Heart right ventricle (tissue), 16 donors: Measurements from ENCODE around the gene LIPG. TPM values are rescaled to one million over a fixed set of nuclear protein-coding genes. Genes with fewer than 3 reads are reported as not detected.

Source experiments
- ATAC-seq, 8 donors: fragments of 200-7000 bp; cut with Tn5 transposase; one replicate each; pipeline ENCODE4 v1.9.1; 2020; ENCODE audit warnings: mild to moderate bottlenecking in 8 of 8, moderate library complexity in 8 of 8, moderate number of reproducible peaks in 1 of 8
- DNase-seq, 2 donors: peaks; one replicate each; pipeline ENCODE4 v3.0.0-alpha.2; 2020
- H3K27ac ChIP-seq, 10 donors: fragments of 200-600 bp; sonication (generic) in 2 of 10; one replicate each; pipeline versions ENCODE4 v1.5.0 to v1.8.0; 2020 to 2022; ENCODE audit warnings: mild to moderate bottlenecking in 3 of 10
- H3K27me3 ChIP-seq, 7 donors: fragments of 200-600 bp; one replicate each; pipeline ENCODE4 v1.8.0; 2021 to 2022; ENCODE audit warnings: mild to moderate bottlenecking in 2 of 7
- H3K36me3 ChIP-seq, 9 donors: fragments of 200-600 bp; sonication (generic) in 1 of 9; one replicate each; pipeline versions ENCODE4 v1.5.0 to v1.8.0; 2020 to 2022; ENCODE audit warnings: mild to moderate bottlenecking in 2 of 9
- H3K4me1 ChIP-seq, 9 donors: fragments of 200-600 bp; sonication (generic) in 1 of 9; one replicate each; pipeline versions ENCODE4 v1.5.0 to v1.8.0; 2020 to 2022; ENCODE audit warnings: mild to moderate bottlenecking in 4 of 9
- H3K4me3 ChIP-seq, 10 donors: fragments of 200-600 bp; sonication (generic) in 2 of 10; one replicate each; pipeline versions ENCODE4 v1.5.0 to v1.8.0; 2020 to 2022; ENCODE audit warnings: mild to moderate bottlenecking in 7 of 10, moderate library complexity in 2 of 10
- H3K9me3 ChIP-seq, 11 donors: fragments of 200-600 bp in 10 of 11; sonication (generic) in 2 of 11; one replicate each; pipeline versions ENCODE4 v1.5.0 to v1.8.0; 2013 to 2022; ENCODE audit warnings: mild to moderate bottlenecking in 2 of 11, control low read depth in 1 of 11, moderate library complexity in 1 of 11
- WGBS, 2 donors: extraction: QIAGEN DNeasy Blood & Tissue Kit; methylation state at CpG; one replicate each; pipeline ENCODE4 v1.1.7; 2013; ENCODE audit warnings: inconsistent platforms in 1 of 2; 5-methylcytosine and 5-hydroxymethylcytosine counted together
- intact Hi-C, 10 donors: fragments of 100-400 bp; cut with DNase I; formaldehyde crosslinking; loops; one replicate each; pipeline versions ENCODE4 v1.11.1 to v1.14.2; 2022
- polyA plus RNA-seq, 2 donors: library from polyadenylated mRNA; stranded (reverse); fragments of 200-250 nt; gene quantifications; one replicate each; pipeline ENCODE4 v1.2.3, GENCODE V29; 2013
- total RNA-seq, 10 donors: library from RNA; stranded (reverse); fragmentation: NEBNext Ultra II Directional in 3 of 10; extraction: Animal tissue kit (Norgen Biotek cat#: 25700) in 3 of 10; gene quantifications; one replicate each; pipeline versions ENCODE4 v1.2.1 to v1.2.4, GENCODE V29; 2021 to 2023
- TF ChIP-seq, protein P1 (sequence below), 9 donors: fragments of 200-600 bp; sonication (generic) in 2 of 9; IDR thresholded peaks; one replicate each; pipeline versions ENCODE4 v1.5.0 to v1.8.0; 2021 to 2022; ENCODE audit warnings: antibody characterized with exemption in 9 of 9, mild to moderate bottlenecking in 5 of 9, moderate library complexity in 1 of 9
- donor health status: Arrhythmogenic right ventricular cardiomyopathy.
- donor health status: ischemic (EF 13 %, LVEDD 7.1; RV severe dilation, severe dysfunction).
- donor health status: healthy with polysubstance abuse.
- donor health status: DM: no; HTN: yes; CAD: no.
- donor health status: DM: no; HTN: no; CAD: no.
- donor health status: ischemic (EF 25% LVEDD 6.9; RV normal size, moderate dysfunction).
- donor health status: ischemic (EF 25% LVEDD 5.7; RV mildly dilated, moderate dysfunction).
- donor health status: healthy.
- donor health status: DM: yes; HTN: yes; CAD: no.
- donor health status: Ischemic cardiomyopathy.
- donor health status: ischemic (EF 35%, LVEDD 5.7; RV mildly dilated, moderate dysfunction).
- donor health status: nonischemic (EF 11% LVEDD 7.7; RV severe dilation, severe dysfunction).
- donor health status: DM: yes; HTN: yes; CAD: no.
- donor health status: PGD.
- donor health status: ischemic (EF 29% LVEDD 5.4; RV normal size, mild dysfunction).
- donor health status: nonischemic (EF 23%, LVEDD 6.1; RV moderate dilation, normal function).

The LIPG gene
- total and polyA plus RNA-seq, 12 donors: 0.07 to 14.0 (median 0.42) TPM; not detected in 3

DNA sequence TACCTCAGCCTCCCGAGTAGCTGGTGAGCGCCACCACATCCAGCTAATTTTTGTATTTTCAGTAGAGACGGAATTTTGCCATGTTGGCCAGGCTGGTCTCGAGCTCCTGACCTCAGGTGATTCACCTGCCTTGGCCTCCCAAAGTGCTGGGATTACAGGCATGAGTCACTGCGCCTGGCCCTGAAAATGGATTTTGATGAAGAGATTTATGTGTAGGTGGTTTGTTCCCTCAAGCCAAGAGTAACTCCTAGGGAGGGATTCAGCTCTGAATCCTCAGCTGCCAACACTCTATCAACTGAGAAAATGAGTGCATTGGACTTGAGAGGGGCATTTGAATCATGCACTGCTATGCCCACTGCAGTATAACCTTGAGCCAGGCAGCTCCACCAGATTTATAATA, 17.5 kb upstream of the LIPG start:
- intact Hi-C loops: no loop called here
- no peaks in the 10 kb centered on the region for H3K4me1 ChIP-seq
- WGBS, 2 donors: 91 to 93% methylated on average over 5 of the region's 5 CpGs
- no peak overlapping the region for H3K4me3 ChIP-seq
- DNase-seq (no peak), ATAC-seq (no peak)
- TF ChIP-seq, protein P1, sequence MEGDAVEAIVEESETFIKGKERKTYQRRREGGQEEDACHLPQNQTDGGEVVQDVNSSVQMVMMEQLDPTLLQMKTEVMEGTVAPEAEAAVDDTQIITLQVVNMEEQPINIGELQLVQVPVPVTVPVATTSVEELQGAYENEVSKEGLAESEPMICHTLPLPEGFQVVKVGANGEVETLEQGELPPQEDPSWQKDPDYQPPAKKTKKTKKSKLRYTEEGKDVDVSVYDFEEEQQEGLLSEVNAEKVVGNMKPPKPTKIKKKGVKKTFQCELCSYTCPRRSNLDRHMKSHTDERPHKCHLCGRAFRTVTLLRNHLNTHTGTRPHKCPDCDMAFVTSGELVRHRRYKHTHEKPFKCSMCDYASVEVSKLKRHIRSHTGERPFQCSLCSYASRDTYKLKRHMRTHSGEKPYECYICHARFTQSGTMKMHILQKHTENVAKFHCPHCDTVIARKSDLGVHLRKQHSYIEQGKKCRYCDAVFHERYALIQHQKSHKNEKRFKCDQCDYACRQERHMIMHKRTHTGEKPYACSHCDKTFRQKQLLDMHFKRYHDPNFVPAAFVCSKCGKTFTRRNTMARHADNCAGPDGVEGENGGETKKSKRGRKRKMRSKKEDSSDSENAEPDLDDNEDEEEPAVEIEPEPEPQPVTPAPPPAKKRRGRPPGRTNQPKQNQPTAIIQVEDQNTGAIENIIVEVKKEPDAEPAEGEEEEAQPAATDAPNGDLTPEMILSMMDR (IDR thresholded peaks at IDR 0.05): no peak
- no peaks in the 10 kb centered on the region for H3K9me3 ChIP-seq
- peaks cover 0 to 5% (median 0%) of the 10 kb centered on the region in 7 donors for H3K27me3 ChIP-seq
- no peak overlapping the region for H3K27ac ChIP-seq
- H3K36me3 ChIP-seq: no peaks in the 10 kb centered on the region

DNA sequence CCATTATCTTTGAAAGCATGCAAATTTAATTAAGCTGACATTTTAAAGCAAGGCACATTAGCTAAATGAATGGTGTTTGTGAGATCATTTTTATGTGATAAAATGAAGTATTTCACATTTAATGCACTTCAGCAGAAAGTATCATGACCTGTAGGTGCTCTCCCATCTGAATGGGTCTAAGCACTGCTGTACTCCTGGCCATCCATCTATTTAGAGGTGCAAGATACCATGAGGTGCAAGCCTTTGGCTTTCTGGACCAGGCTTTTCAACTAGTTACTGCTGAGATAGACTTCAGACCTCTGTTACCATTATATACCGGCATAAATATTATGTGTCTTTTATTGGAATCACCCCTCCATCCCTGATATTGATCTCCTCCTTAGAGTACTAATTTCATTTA, 15.6 kb upstream of the LIPG start:
- ATAC-seq: no peak
- no peak overlapping the region for H3K4me3 ChIP-seq
- H3K9me3 ChIP-seq: no peaks in the 10 kb centered on the region
- H3K4me1 ChIP-seq: no peaks in the 10 kb centered on the region
- H3K27me3 ChIP-seq: peaks cover 0 to 22% (median 0%) of the 10 kb centered on the region in 7 donors
- no peak for DNase-seq
- H3K27ac ChIP-seq: no peak overlapping the region
- 94% methylated on average over 1 of the region's 1 CpG for WGBS, 2 donors
- intact Hi-C loops: no loop called here
- TF ChIP-seq, protein P1 (IDR thresholded peaks at IDR 0.05): no peak
- H3K36me3 ChIP-seq: no peaks in the 10 kb centered on the region

DNA sequence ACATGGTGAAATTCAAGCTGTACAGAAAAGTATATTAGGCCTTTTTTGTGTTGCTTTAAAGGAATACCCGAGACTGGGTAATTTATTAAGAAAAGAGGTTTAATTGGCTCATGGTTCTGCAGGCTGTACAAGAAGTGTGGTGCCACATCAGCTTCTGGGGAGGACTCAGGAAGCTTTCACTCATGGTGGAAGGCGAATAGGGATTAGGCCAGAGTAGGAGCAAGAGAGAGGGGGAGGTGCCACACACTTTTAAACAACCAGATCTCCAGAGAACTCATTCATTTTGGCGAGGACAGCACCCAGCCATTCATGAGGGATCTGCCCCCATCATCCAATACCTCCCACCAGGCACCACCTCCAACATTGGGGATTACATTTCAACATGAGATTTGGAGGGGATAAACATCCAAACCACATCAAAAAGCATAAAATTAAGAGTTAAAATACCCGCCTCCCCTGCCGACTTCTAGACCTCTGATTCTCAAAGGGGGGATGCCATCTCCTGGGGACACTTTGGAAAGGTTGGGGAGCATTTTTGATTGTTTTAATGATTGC, 15.1 kb upstream of the LIPG start:
- TF ChIP-seq, protein P1 (IDR thresholded peaks at IDR 0.05): no peak
- intact Hi-C loops: no loop called here
- WGBS, 2 donors: 86 to 87% methylated on average over 5 of the region's 5 CpGs
- Histone ChIP-seq H3K4me3 (no peak overlapping the region), H3K27ac (no peak overlapping the region), H3K27me3 (peaks cover 0 to 22% (median 0%) of the 10 kb centered on the region in 7 donors), H3K9me3 (no peaks in the 10 kb centered on the region), H3K4me1 (no peaks in the 10 kb centered on the region), H3K36me3 (no peaks in the 10 kb centered on the region)
- ATAC-seq (no peak), DNase-seq (no peak)

DNA sequence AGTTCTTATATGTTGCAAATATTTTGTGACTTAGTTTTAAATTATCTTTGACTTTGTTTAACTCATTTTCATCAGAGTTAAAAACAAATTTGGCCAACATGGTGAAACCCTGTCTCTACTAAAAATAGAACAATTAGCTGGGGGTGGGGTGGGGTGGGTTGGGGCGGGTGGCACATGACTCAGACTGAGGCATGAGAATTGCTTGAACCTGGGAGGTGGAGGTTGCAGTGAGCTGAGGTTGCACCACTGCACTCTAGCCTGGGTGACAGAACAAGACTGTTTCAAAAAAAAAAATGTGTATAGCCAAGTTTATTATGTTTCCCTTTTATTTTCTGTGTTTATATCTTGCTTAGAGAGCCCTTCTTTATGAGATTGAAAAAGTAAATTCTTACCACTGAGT, 14.2 kb upstream of the LIPG start:
- no peak for ATAC-seq
- DNase-seq: no peak
- Histone ChIP-seq H3K4me1 (no peaks in the 10 kb centered on the region), H3K27me3 (peaks cover 0 to 22% (median 0%) of the 10 kb centered on the region in 7 donors), H3K9me3 (no peaks in the 10 kb centered on the region), H3K27ac (no peak overlapping the region), H3K36me3 (no peaks in the 10 kb centered on the region), H3K4me3 (no peak overlapping the region)
- intact Hi-C loops: no loop called here
- TF ChIP-seq, protein P1 (IDR thresholded peaks at IDR 0.05): no peak
- WGBS, 2 donors: 18 to 36% methylated on average over 1 of the region's 1 CpG
